NCI-H1436 treated with DMSO at 0.1 percent for 48 hours (cell line): ENCODE data around the gene TMIGD3.

Experiments used
- DNase-seq: peaks from one replicate; lab custom pipeline; 2025; lab: John Stamatoyannopoulos, UW

TMIGD3 gene

DNA sequence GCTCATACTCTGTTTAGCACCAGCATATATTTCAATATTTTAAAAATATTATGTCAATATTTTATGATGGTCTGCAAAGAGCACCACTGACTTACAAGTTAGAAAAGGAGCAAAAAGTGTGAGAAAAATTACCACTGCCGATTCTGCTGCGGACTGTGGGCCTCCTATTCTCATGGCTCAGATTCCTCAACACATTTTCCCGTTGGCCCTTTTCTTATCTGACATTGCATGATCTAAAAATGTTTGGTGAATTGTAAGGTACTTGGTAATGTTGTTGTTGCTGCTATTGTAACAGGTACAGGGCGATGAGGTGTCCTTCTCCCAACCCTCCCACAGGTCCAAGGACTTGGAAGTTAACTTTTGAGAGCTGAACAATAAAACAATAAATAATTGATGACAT, 28.9 kb downstream of the TMIGD3 start:
- DNase-seq: no peak

- DNase-seq: no peak
These were observed 29.3 kb downstream of the TMIGD3 start for GRCh38 chr1:111474106-111474505.

GRCh38 chr1:111471538-111471937, 31.9 kb downstream of the TMIGD3 start:
- DNase-seq: no peak

- DNase-seq: no peak
These were observed 32.4 kb downstream of the TMIGD3 start for GRCh38 chr1:111471012-111471411.

DNA sequence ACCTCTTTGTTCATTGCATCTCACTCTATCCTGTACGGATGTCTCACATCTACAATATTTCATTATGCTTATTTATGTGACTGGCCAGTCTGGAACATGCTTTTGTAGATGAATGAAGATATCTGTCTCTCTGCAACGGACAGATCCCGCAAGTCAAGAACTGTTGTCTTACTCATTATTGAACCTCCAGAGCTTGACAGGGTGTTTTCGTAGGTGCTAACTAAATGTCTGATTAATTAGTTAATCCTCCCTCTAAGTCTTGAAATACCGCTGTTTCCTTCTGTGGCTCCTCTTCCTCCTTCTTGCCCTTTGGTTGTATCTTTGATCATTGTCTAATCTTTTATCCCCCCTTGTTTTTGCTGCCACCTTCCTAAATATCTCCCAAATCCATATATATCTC, 32.8 kb downstream of the TMIGD3 start:
- no peak for DNase-seq

GRCh38 chr1:111469539-111469938, 33.9 kb downstream of the TMIGD3 start:
- DNase-seq: no peak

GRCh38 chr1:111468717-111469100, 34.7 kb downstream of the TMIGD3 start:
- no peak for DNase-seq

DNA sequence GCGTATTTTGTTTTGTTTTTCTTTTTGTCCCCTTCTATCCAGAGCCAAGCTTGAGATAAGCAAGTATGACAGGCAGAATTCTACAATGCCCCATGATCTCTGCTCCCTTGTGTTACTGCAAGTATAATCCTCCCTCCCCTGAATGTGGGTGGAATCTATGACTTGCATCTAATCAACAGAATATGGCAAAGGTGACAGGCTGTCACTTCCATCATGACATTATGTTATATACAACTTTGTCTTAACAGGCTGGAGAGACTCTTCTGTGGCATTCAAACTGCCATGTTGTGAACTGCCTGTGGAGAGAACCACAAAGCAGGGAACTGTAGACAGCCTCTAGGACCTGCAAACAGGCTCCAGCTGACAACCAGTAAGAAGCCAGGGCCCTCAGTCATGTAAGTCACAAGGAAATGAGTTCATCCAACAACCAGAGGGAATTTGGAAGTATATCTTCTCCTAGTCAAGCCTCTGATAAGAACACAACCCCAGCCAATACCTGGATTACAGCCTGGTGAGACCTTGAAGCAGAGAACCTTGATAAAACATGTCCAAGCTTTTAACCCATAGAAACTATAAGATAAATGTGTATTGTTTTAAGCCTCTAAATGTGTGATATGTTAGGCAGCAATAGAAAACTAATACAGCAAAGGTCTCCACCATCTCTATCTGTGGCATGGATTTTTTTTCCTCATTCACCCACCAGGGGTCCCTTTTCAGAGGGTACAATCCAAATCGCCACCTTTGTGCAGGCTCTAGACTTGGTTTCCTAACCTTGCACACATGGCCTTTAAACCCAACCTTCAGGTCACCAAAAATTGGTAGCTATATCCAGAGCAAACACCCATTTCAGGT, 35.3 kb downstream of the TMIGD3 start:
- no peak for DNase-seq

- DNase-seq: no peak
These were observed 37.0 kb downstream of the TMIGD3 start for GRCh38 chr1:111466480-111466879.

- no peak for DNase-seq
These were observed 37.7 kb downstream of the TMIGD3 start for GRCh38 chr1:111465754-111466153.

DNA sequence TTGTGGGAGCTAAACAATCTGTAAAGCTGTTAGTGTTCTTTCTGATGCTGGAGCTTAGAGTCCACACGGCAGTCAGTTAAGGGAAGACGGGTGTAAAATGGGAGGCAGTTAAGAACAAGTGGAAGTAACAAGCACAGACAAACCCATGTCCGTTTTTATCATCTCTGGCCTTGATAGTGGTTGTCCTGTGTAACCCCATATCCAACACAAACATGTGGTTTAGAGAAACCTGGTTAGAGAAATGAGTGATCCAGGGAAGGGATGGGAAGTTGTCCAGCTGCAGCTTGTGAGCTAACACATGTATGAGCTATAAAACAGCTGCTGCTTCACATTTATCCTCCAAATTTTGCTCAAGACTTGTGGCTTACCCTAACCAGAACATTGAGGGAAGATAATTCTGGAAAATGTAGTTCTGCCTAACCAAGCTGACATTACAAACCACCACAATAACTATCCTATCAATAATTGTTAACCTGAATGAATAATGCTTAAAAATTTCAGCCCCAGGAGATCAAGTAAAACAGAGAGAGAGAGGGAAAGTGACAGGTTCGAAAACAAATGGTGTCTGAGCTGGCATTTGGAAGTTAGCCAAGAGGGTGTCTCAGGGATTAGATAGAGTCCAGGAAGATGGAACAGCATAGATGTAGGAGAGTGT, 40.3 kb downstream of the TMIGD3 start:
- DNase-seq: no peak

- no peak for DNase-seq
These were observed 40.9 kb downstream of the TMIGD3 start for GRCh38 chr1:111462370-111463028.

DNA sequence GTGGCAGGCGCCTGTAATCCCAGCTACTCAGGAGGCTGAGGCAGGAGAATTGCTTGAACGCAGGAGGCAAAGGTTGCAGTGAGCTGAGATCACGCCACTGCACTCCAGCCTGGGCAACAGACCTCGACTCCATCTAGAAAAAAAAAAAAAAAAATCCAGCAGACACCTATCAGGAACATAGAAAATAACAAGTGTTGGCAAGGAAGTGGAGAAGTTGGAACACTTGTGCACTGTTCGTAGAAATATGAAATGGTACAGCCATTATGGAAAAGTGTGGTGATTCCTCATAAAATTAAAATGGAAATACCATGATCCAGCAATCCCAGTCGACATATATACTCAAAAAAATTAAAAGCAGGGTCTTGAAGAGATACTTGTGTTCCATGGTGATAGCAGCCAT, 41.7 kb downstream of the TMIGD3 start:
- no peak for DNase-seq

- DNase-seq: no peak
These were observed 47.8 kb downstream of the TMIGD3 start for GRCh38 chr1:111455642-111456031.

DNA sequence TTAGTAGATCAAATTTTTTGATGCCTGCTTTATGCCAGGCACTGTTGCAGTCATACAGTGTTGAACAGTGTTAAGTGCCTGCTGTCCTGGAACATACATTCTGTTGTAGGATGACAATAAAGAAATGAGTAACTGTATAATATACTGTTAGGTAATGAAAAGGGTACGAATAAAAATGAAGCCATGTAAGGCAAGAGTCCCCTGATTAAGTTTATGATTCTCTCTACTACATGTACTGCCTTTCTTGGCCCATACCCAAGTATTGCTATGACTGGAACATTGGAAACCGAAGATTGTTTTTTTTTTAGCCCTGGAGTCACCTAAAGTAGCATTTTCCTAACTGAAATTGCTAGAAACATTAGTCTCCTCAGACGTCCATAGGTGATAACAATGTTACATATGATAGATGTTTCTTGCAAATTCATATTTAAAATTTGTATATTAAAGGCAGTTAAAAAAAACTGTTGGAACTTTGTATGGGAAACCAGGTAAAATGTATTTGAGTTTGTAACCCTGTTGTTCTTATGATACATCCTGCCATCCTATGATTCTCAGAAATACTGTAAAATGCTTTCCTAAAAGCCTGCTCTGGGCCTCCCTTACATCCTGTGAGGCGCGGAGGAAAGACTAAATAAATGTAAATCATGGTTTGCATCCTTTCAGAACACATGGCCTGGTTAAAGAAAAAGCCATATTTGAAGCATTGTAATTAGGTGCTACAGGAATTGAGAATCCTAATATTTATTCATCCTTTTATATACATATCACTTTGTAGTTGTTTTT, 48.4 kb downstream of the TMIGD3 start:
- DNase-seq: no peak

- no peak for DNase-seq
These were observed 49.7 kb downstream of the TMIGD3 start for GRCh38 chr1:111453706-111454105.

DNA sequence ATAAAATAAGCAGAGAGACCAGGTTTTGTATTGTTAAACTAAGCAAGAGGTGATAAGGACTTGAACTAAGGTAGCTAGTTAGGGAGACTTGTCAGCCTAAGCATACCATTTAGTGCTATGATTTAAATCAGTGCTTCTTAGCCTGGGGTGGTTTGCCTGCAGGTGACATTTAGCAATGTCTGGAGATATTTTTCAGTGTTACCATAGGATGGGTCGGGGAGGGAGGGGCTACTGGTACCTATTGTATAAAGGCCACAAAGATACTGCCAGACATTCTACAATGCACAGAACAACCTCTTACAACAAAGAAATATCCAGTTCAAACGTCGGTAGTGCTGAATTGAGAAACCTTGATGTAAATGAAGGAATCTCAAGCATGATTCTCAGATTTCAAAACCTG, 50.9 kb downstream of the TMIGD3 start:
- DNase-seq: no peak

DNA sequence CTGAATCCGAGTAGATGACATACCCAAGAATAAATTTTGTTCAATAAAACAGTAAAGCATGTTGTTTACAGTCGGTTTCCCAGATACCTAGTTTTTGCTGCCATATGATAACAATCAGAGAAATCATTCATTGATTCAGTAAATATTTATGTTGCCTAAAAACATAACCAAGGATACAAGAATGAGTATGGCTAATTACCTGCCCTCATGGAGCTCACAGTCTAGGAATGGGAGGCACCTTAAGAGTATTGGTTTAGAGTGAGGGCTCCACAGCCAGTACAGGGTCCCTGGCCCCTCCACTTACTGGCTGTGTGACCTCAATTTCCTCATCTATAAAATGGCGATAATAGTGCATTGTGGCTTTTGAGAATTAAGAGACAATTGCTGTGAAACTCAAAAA, 53.2 kb downstream of the TMIGD3 start:
- no peak for DNase-seq

- no peak for DNase-seq
These were observed 53.8 kb downstream of the TMIGD3 start for GRCh38 chr1:111449703-111450017.

DNA sequence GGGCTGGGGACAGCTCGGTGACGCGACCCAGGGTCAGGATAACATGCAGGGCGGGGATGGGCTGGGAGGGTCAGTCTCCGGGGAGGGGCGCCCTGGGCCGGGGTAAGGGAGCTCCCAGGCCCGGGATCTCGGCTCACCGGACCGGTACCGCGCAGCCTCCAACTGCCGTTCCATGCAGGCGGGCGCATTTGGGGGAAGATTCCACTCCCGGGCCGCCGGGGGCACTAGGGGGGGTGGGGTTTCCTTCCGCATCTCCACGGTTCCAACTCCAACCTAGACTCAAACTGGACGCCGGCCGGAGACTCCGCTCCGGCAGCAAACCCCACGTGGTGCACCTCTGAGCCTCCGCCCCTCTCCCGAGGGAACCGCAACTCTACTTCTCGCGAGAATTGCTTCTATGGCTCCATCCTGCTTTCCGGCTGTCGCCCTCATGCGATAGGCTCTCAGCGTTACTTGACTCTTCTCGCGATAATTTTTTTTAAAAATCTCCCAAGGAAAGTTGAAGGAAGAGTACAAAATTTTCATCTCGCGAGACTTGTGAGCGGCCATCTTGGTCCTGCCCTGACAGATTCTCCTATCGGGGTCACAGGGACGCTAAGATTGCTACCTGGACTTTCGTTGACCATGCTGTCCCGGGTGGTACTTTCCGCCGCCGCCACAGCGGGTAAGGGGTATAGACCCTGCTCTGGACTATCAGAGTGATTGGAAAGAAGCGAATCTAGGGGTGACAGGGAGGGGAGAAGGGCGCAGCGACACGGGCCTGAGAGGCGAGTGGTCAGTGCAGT, 54.3 kb downstream of the TMIGD3 start, which contains the start of the genes ATP5PB and WDR77:
TSS of gene ATP5PB (plus strand) at position 547 of the 785 bp plus-strand sequence. CDS start at position 625, 78 bp downstream.
TSS of gene WDR77 (minus strand) at position 339 of the 785 bp plus-strand sequence. CDS start at position 252, 87 bp downstream.
- peak; percentile 97 for DNase-seq

GRCh38 chr1:111448482-111448917, 54.9 kb downstream of the TMIGD3 start:
- DNase-seq: no peak
